Measurements from ENCODE around the gene GBX2. TPM values are rescaled to one million over a fixed set of nuclear protein-coding genes. Genes with fewer than 3 reads are reported as not detected.

The GBX2 gene
- total RNA-seq, 1 donor from 2014 or later = not detected

DNA sequence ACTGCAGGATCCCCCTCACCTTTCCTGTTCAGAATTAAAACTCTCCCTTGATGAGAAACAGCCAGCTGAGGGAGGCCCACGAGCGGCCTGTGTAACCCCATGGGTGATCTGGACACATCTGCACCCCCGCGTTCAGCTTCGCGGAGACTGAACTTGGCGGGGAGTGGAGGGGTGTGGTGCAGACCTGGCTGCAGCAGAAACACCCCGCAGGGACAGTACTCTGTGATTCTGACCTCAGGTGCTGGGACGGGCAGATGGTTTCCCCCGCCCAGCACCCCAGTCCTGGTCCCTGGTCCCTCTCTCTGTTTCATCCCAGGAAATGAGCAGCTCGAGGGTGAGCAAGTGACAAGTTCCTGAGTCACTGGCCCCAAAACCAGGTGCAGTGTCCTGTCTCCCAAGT, 41.2 kb downstream of the GBX2 start:
- intact Hi-C loops (cut with DNase I) = no loop called here
- ATAC-seq (ENCODE audit: poor library complexity) (no peak), DNase-seq (no peak)

GRCh38 chr2:236125541-236125940, 42.6 kb downstream of the GBX2 start:
- intact Hi-C loops (cut with DNase I) = no loop called here
- DNase-seq (no peak), ATAC-seq (ENCODE audit: poor library complexity) (no peak)

DNA sequence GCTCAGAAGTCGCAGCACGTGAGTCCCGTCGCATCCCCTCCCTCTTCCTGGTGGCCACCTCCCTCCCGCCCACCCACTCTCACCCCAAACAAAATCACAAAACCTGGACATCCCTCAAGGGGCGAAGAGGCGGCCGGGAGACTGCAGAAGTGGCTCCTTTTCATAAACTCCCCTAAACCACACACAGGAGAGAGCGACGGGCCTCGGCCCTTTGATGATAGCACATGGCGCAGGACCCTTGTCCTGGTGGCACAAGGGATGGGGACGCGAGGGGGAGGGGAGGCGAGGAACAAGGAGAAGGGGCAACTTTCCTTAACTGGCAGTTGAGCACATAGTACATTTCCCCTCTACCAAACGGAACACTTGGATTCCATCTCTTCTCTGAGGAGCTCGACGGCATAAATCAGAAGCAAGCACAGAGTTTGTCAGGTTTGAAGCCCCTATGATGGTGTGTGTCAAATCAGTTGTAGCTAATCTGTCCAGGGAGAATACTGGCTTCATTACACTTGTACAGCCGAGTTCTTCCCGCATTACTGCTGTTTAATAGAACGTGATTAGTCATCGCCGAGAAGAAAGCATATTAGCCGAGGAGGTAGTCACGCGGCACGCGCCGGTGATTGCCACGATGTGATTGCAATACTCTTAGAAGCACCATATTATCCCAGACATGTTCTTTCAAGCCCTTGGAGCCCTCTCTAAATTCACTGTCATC, 43.8 kb downstream of the GBX2 start:
- intact Hi-C loops (cut with DNase I) = no loop called here
- DNase-seq (no peak), ATAC-seq (ENCODE audit: poor library complexity) (no peak)

DNA sequence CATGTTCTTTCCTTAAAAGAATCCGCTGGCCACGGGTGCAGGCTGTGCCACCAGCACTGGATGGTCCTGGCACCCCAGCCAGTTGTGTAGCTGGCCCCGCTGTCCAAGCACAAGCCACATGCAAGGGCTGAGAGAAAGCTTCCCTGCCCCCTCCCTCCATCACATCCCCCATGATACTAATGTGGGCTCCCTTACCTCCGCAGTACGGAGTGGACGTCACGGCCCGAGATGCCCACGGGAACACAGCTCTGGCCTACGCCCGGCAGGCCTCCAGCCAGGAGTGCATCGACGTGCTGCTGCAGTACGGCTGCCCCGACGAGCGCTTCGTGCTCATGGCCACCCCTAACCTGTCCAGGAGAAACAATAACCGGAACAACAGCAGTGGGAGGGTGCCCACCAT, 44.5 kb downstream of the GBX2 start:
- DNase-seq = no peak
- ATAC-seq (ENCODE audit: poor library complexity) = no peak
- intact Hi-C loops (cut with DNase I) = no loop called here

- intact Hi-C loops (cut with DNase I) = no loop called here
- no peak for ATAC-seq (ENCODE audit: poor library complexity)
- no peak for DNase-seq
Measured at GRCh38 chr2:236122236-236122635, 46.0 kb downstream of the GBX2 start.

DNA sequence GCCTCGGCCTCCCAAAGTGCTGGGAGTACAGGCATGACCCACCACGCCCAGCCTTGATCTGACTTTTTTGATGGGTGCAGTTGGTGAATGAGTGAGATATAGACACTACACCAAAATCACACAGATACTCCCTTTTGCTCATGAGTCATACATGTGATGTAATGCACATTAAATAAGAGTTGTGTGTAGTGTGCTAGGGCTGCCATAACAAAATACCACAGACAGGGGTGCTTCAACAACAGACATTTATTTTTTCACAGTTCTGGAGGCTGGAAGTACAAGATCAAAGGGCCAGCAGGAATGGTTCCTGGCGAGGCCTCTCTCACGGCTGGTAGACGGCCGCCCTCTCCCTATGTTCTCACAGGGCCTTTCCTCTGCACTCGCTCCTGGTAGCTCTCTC, 46.6 kb downstream of the GBX2 start:
- ATAC-seq (ENCODE audit: poor library complexity) (no peak), DNase-seq (no peak)
- intact Hi-C loops (cut with DNase I) = no loop called here

GRCh38 chr2:236120829-236121228, 47.4 kb downstream of the GBX2 start:
- ATAC-seq (ENCODE audit: poor library complexity) (no peak), DNase-seq (no peak)
- intact Hi-C loops (cut with DNase I) = no loop called here

GRCh38 chr2:236120141-236120601, 48.0 kb downstream of the GBX2 start:
- DNase-seq = no peak
- no peak for ATAC-seq (ENCODE audit: poor library complexity)
- intact Hi-C loops (cut with DNase I) = no loop called here

GRCh38 chr2:236119476-236119875, 48.7 kb downstream of the GBX2 start:
- intact Hi-C loops (cut with DNase I) = no loop called here
- no peak for DNase-seq
- ATAC-seq (ENCODE audit: poor library complexity) = no peak

DNA sequence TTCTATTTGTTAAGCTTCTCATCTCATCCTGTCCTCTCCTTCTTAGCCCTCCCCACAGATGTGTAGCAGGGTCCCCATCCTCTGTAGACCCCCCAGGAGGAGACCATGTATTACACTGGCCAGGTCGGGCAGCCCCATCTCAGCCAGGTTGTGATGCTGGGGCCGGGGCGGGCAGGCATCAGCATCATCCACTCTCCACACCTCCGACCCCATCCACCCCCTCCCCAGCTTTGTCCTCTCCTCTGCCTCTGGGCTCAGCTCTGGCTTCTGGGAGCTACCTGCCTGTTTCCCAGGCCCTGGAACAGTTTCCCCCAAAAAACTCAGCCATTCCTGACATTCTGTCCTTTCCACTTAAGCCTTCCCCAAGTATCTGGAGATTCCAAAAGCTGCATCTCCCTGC, 49.2 kb downstream of the GBX2 start:
- intact Hi-C loops (cut with DNase I) = no loop called here
- ATAC-seq (ENCODE audit: poor library complexity) = no peak
- no peak for DNase-seq

DNA sequence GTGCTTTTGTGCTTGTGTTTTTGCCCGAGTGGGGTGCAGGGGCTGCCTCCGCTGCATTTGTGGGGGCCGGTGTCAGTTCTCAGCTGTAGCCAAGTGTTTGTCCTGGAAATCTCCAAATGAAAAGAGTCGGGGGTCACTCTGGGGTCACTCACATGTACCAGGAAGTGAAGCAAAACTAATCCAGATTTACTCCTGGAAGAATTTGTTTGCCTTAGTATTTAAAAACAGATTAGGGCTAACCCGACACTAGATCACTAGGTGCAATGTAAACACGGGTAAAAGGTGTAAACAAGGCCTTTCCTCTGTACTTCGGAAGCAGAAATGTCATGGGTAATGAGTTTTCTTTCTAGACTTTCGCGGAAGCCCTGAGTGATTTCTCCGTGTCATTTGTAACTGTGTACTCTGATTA, 50.3 kb downstream of the GBX2 start:
- no peak for ATAC-seq (ENCODE audit: poor library complexity)
- intact Hi-C loops (cut with DNase I) = no loop called here
- no peak for DNase-seq

DNA sequence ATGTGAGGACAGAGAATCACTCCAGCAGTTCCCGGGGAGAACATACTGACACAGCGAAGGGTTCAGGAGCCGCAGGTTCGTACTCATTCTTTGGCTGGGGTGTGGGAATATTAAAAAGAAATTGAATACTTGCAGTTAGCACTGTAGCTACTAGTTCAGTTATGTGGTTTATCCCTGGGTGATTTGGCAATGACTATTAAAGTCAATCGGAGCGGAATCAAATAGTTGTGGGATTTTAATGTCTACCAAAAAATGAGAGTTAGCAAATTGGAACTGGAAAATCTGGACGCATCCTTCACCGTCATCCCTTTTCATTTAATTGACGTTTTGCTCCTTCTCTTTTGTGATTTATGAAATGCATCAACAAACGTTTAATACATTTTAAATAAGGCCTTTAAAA, 50.8 kb downstream of the GBX2 start:
- DNase-seq (no peak), ATAC-seq (ENCODE audit: poor library complexity) (no peak)
- intact Hi-C loops (cut with DNase I) = no loop called here

Other genes starting within 250 kb of the GBX2 start
- gene ASB18, start 96.0 kb upstream of the GBX2 start, total RNA-seq = 4.5 TPM